IMR-90 (cell line): ENCODE measurements around the gene TEF. TPM values are rescaled to one million over a fixed set of nuclear protein-coding genes. Genes with fewer than 3 reads are reported as not detected.

ENCODE experiments used
- ATAC-seq: fragments of 200-7000 bp; cut with Tn5 transposase; 2 replicates; pipeline ENCODE4 v1.9.1; 2020; ENCODE audit warnings: low read depth, mild to moderate bottlenecking, moderate library complexity
- BruUV-seq: library from RNA; stranded (reverse); fragments of 400-500 nt; replicated peaks from 2 replicates; lab custom pipeline; 2021; lab: Mats Ljungman, UMichigan
- CTCF ChIA-PET: fragments of 300-600 bp; formaldehyde crosslinking; extraction: SDS; loops from one replicate; lab custom pipeline; 2021; ENCODE audit warnings: antibody characterized with exemption; lab: Yijun Ruan, JAX
- POLR2A ChIA-PET: fragments of 300-600 bp; sonication (Branson Sonifier 250); formaldehyde crosslinking; loops from one replicate; lab custom pipeline; 2022; ENCODE audit warnings: antibody characterized with exemption; ENCODE audit not compliant: unreplicated experiment; lab: Charles Lee
- DNase-seq: peaks from one replicate; pipeline ENCODE4 v3.0.0; 2013
- H2AFZ ChIP-seq: replicated peaks from 2 replicates; pipeline ENCODE3; 2013; ENCODE audit warnings: low read length, mild to moderate bottlenecking; ENCODE audit not compliant: poor library complexity
- H2AK5ac ChIP-seq: 2 replicates; pipeline ENCODE4 v1.6.1; 2013; ENCODE audit warnings: low read depth, low read length, inconsistent platforms
- H2AK9ac ChIP-seq: replicated peaks from 2 replicates; pipeline ENCODE3; 2013; ENCODE audit warnings: mild to moderate bottlenecking, low read depth, low read length, moderate library complexity; ENCODE audit not compliant: poor library complexity
- H2BK120ac ChIP-seq: 2 replicates; pipeline ENCODE4 v1.6.1; 2013; ENCODE audit warnings: low read depth, low read length, inconsistent platforms
- H2BK15ac ChIP-seq: 3 replicates; pipeline ENCODE4 v1.6.1; 2013; ENCODE audit warnings: low read depth, low read length, inconsistent platforms
- H2BK20ac ChIP-seq: 2 replicates; pipeline ENCODE4 v1.6.1; 2013; ENCODE audit warnings: low read depth, mild to moderate bottlenecking, inconsistent platforms, low read length, moderate library complexity
- H2BK5ac ChIP-seq: 2 replicates; pipeline ENCODE4 v1.6.1; 2013; ENCODE audit warnings: mild to moderate bottlenecking, low read depth, low read length, inconsistent platforms; ENCODE audit not compliant: poor library complexity, severe bottlenecking
- H3K14ac ChIP-seq: replicated peaks from 2 replicates; pipeline ENCODE4 v1.6.1; 2013; ENCODE audit warnings: low read depth, low read length, inconsistent platforms
- H3K18ac ChIP-seq: 2 replicates; pipeline ENCODE4 v1.6.1; 2013; ENCODE audit warnings: low read depth, low read length, control low read depth
- H3K23ac ChIP-seq: 2 replicates; pipeline ENCODE4 v1.6.1; 2013; ENCODE audit warnings: low read depth, low read length, inconsistent platforms
- H3K27ac ChIP-seq: 2 replicates; pipeline ENCODE4 v1.5.1; 2013; ENCODE audit warnings: mild to moderate bottlenecking, control low read depth, low read length; ENCODE audit not compliant: insufficient read depth
- H3K27me3 ChIP-seq: 2 replicates; pipeline ENCODE4 v1.6.1; 2013; ENCODE audit warnings: low read length; ENCODE audit not compliant: control insufficient read depth, insufficient read depth
- H3K36me3 ChIP-seq: 2 replicates; pipeline ENCODE4 v1.6.1; 2013; ENCODE audit warnings: low read length, mixed read lengths; ENCODE audit not compliant: control insufficient read depth, insufficient read depth
- H3K4ac ChIP-seq: 2 replicates; pipeline ENCODE4 v1.6.1; 2013; ENCODE audit warnings: low read depth, low read length, inconsistent platforms
- H3K4me1 ChIP-seq: 2 replicates; pipeline ENCODE4 v1.6.1; 2013; ENCODE audit warnings: low read length, mixed read lengths; ENCODE audit not compliant: control insufficient read depth, insufficient read depth
- H3K4me2 ChIP-seq: 2 replicates; pipeline ENCODE4 v1.6.1; 2013; ENCODE audit warnings: low read depth, mild to moderate bottlenecking, control low read depth, low read length, moderate library complexity
- H3K4me3 ChIP-seq: 2 replicates; pipeline ENCODE4 v1.5.1; 2013; ENCODE audit warnings: low read depth, mild to moderate bottlenecking, control low read depth, low read length, moderate library complexity; ENCODE audit not compliant: insufficient read depth
- H3K56ac ChIP-seq: 2 replicates; pipeline ENCODE4 v1.6.1; 2013; ENCODE audit warnings: low read length, inconsistent platforms; ENCODE audit not compliant: insufficient read depth; ENCODE audit errors: extremely low read depth
- H3K79me1 ChIP-seq, 2 experiments: 2 replicates each; pipeline ENCODE4 v1.6.1; 2013; ENCODE audit warnings: low read length in 2 of 2, inconsistent platforms in 1 of 2, low read depth in 1 of 2
- H3K9ac ChIP-seq: 2 replicates; pipeline ENCODE4 v1.6.1; 2013; ENCODE audit warnings: low read depth, low read length, control low read depth
- H3K9me1 ChIP-seq: 2 replicates; pipeline ENCODE4 v1.6.1; 2013; ENCODE audit warnings: low read length, inconsistent platforms; ENCODE audit not compliant: insufficient read depth
- H3K9me3 ChIP-seq: 2 replicates; pipeline ENCODE4 v1.6.1; 2013; ENCODE audit warnings: low read length; ENCODE audit not compliant: control insufficient read depth, insufficient read depth
- H4K20me1 ChIP-seq: 2 replicates; pipeline ENCODE4 v1.6.1; 2013; ENCODE audit warnings: low read length, inconsistent platforms; ENCODE audit not compliant: insufficient read depth
- H4K5ac ChIP-seq: 2 replicates; pipeline ENCODE4 v1.6.1; 2013; ENCODE audit warnings: mild to moderate bottlenecking, low read depth, low read length, control low read depth
- H4K8ac ChIP-seq, 2 experiments: 2 replicates each; pipeline ENCODE4 v1.6.1; 2013; ENCODE audit warnings: low read depth in 2 of 2, low read length in 2 of 2, control low read depth in 1 of 2, inconsistent platforms in 1 of 2
- H4K91ac ChIP-seq: 2 replicates; pipeline ENCODE4 v1.6.1; 2013; ENCODE audit warnings: low read depth, low read length, inconsistent platforms; ENCODE audit not compliant: insufficient read depth
- CEBPB ChIP-seq: IDR thresholded peaks from 2 replicates; pipeline ENCODE4 v1.6.1; 2012; ENCODE audit warnings: low read depth, low read length, improper control_type of control experiment
- CHD1 ChIP-seq: IDR thresholded peaks from 2 replicates; pipeline ENCODE4 v1.6.1; 2012; ENCODE audit warnings: low read depth, low read length, improper control_type of control experiment
- CTCF ChIP-seq: conservative IDR thresholded peaks from 2 replicates; pipeline ENCODE4 v1.5.1; 2012; ENCODE audit warnings: mild to moderate bottlenecking, low read depth, low read length, improper control_type of control experiment
- ELK1 ChIP-seq: fragments of 150-350 bp; IDR thresholded peaks from 2 replicates; pipeline ENCODE4 v1.6.1; 2016; ENCODE audit warnings: low read depth, mild to moderate bottlenecking, low read length, moderate library complexity, borderline replicate concordance
- MAFK ChIP-seq: IDR thresholded peaks from 2 replicates; pipeline ENCODE4 v1.6.1; 2012; ENCODE audit warnings: low read depth, low read length, improper control_type of control experiment
- MXI1 ChIP-seq: IDR thresholded peaks from 2 replicates; pipeline ENCODE4 v1.6.1; 2012; ENCODE audit warnings: low read depth, mild to moderate bottlenecking, low read length, moderate library complexity, borderline replicate concordance
- POLR2A ChIP-seq: IDR thresholded peaks from 2 replicates; pipeline ENCODE4 v1.6.1; 2012; ENCODE audit warnings: mild to moderate bottlenecking, low read depth, low read length
- RAD21 ChIP-seq: IDR thresholded peaks from 2 replicates; pipeline ENCODE4 v1.6.1; 2012; ENCODE audit warnings: low read length, improper control_type of control experiment
- WGBS, 2 experiments: methylation state at CpG; one replicate each; pipeline versions ENCODE4 v1.1.5 to v1.1.7; 2013; ENCODE audit warnings: missing lambda C conversion rate in 2 of 2; ENCODE audit not compliant: insufficient read length in 1 of 2; ENCODE audit errors: extremely low coverage in 2 of 2; 5-methylcytosine and 5-hydroxymethylcytosine counted together
- dilution Hi-C: fragments of 300-500 bp; cut with HindIII; formaldehyde crosslinking; loops from one replicate; pipeline ENCODE4 v1.14.3; 2018; ENCODE audit warnings: low sequenced_read_pairs; ENCODE audit not compliant: unreplicated experiment
- in situ Hi-C: fragments of 300-500 bp; cut with MboI; formaldehyde crosslinking; loops from 3 replicates; pipeline ENCODE4 v1.14.3; 2019; ENCODE audit warnings: low sequenced_read_pairs, inconsistent platforms, mixed read lengths
- intact Hi-C: fragments of 100-400 bp; cut with micrococcal nuclease; formaldehyde crosslinking; loops from 2 replicates; pipeline ENCODE4 v1.10.0; 2022
- polyA plus RNA-seq, 3 experiments: library from polyadenylated mRNA; depleted of rRNA; stranded (reverse); fragments of >200 nt; gene quantifications; 2 replicates each; pipeline ENCODE4 v1.2.3, GENCODE V29; 2012; ENCODE audit warnings: low replicate concordance in 1 of 3
- total RNA-seq: library from RNA; depleted of rRNA; stranded (reverse); fragments of >200 nt; gene quantifications from 2 replicates; pipeline ENCODE4 v1.2.3, GENCODE V29; 2012

TEF gene
- total and polyA plus RNA-seq, 2 of the 4 experiments (the other 2 are of a cell fraction): 5.6 to 11.6 TPM

- Histone ChIP-seq H2BK15ac (no peak overlapping the region), H3K4me1 (no peaks in the 10 kb centered on the region), H3K18ac (no peak overlapping the region), H4K8ac (no peak overlapping the region), H3K4me3 (no peak overlapping the region), H3K9me1 (no peaks in the 10 kb centered on the region), H3K9ac (no peak overlapping the region), H2BK5ac (no peak overlapping the region), H3K14ac (no peak overlapping the region), H2BK120ac (no peak overlapping the region), H2BK20ac (no peak overlapping the region), H3K56ac (no peak overlapping the region), H3K4ac (no peak overlapping the region), H3K4me2 (no peak overlapping the region), H3K23ac (no peak overlapping the region), H3K36me3 (peaks cover 85% of the 10 kb centered on the region), H4K5ac (no peak overlapping the region), H3K79me1 (peaks cover 14 to 56% of the 10 kb centered on the region in 2 experiments), H2AK9ac (no peak overlapping the region), H2AFZ (peak overlapping the region; percentile 3), H4K91ac (no peak overlapping the region), H2AK5ac (no peak overlapping the region), H3K27ac (no peak overlapping the region), H4K20me1 (0 out of 2 replicates have a peak, but pooled peaks cover 4% of the 10 kb centered on the region), H3K9me3 (no peaks in the 10 kb centered on the region), H3K27me3 (no peaks in the 10 kb centered on the region)
- ChIA-PET CTCF (no interaction called here), POLR2A (no interaction called here)
- DNase-seq (no peak), ATAC-seq (no peak)
- no peak for TF ChIP-seq MXI1
- no peak for TF ChIP-seq CHD1
- no peak for TF ChIP-seq CTCF
- TF ChIP-seq RAD21: no peak
- TF ChIP-seq ELK1: no peak
- TF ChIP-seq MAFK: no peak
- no peak for TF ChIP-seq POLR2A
- no peak for TF ChIP-seq CEBPB
- dilution Hi-C loops (no loop called here), in situ Hi-C loops (no loop called here), intact Hi-C loops (no loop called here)
- 100% methylated on average over 2 of the region's 18 CpGs; no CpG with 5 or more reads in 1 of the 2 experiments for WGBS, 2 experiments
- BruUV-seq: no TSS peak
These were observed 38.4 kb upstream of the TEF start for GRCh38 chr22:41343300-41343699.
